ENCODE results near the gene LMO4. TPM values are rescaled to one million over a fixed set of nuclear protein-coding genes. Genes with fewer than 3 reads are reported as not detected.

The LMO4 gene
- polyA plus RNA-seq, 1 donor (not counting 4 experiments of a cell fraction or from before 2014, with no cell fraction given) = 33.4 TPM

GRCh38 chr1:87336623-87337067, 8.0 kb downstream of the LMO4 start:
- H3K27me3 ChIP-seq (ENCODE audit: control insufficient read depth, extremely low read depth, insufficient read depth, low read length) = no peaks in the 10 kb centered on the region
- H3K27ac ChIP-seq (ENCODE audit: control insufficient read depth, insufficient read depth, low read length) = peak overlapping the region; percentile 61
- H3K9ac ChIP-seq (ENCODE audit: control insufficient read depth, extremely low read depth, insufficient read depth, low read length) = peak overlapping the region; percentile 80
- no peak for TF ChIP-seq EZH2 (IDR thresholded peaks at IDR 0.05; ENCODE audit: low read length)
- no peak for TF ChIP-seq CTCF (optimal IDR thresholded peaks at IDR 0.05 in 1 of 3, IDR thresholded peaks at IDR 0.05 in 1 of 3, conservative IDR thresholded peaks at IDR 0.05 in 1 of 3; ENCODE audit: extremely low read depth in 1 of 3, insufficient read depth in 2 of 3, low read length in 3 of 3)
- H4K20me1 ChIP-seq (ENCODE audit: control insufficient read depth, extremely low read depth, insufficient read depth, low read length) = peaks cover 7% of the 10 kb centered on the region
- DNase-seq (ENCODE audit: low read depth, low spot score) = no peak
- peak overlapping the region; percentile 91 for H3K4me2 ChIP-seq (ENCODE audit: control insufficient read depth, extremely low read depth, insufficient read depth, low read depth, low read length)
- H3K4me3 ChIP-seq (ENCODE audit: control insufficient read depth in 2 of 3, extremely low read depth in 1 of 3, insufficient read depth in 2 of 3, low read depth in 1 of 3, low read length in 3 of 3) = peak overlapping the region; percentile 26 to 66 (median 60)
- peaks cover 4 to 19% of the 10 kb centered on the region in 2 experiments for H3K36me3 ChIP-seq (ENCODE audit: control insufficient read depth in 2 of 2, extremely low read depth in 1 of 2, insufficient read depth in 2 of 2, low read length in 2 of 2)
- H3K9me1 ChIP-seq (ENCODE audit: control insufficient read depth, extremely low read depth, insufficient read depth, low read length) = peaks cover 3% of the 10 kb centered on the region
- peaks cover 42% of the 10 kb centered on the region for H3K79me2 ChIP-seq (ENCODE audit: control insufficient read depth, insufficient read depth, low read length)
- peaks cover 31% of the 10 kb centered on the region for H3K4me1 ChIP-seq (ENCODE audit: control insufficient read depth, extremely low read depth, insufficient read depth, low read length)
- dilution Hi-C loops (cut with MboI; ENCODE audit: extremely low pct_ligation_motif_present, low sequenced_read_pairs) = no loop called here
- H3K9me3 ChIP-seq (ENCODE audit: control insufficient read depth, low read depth, low read length) = no peaks in the 10 kb centered on the region
- H2AFZ ChIP-seq (ENCODE audit: control insufficient read depth, low read length) = peak overlapping the region; percentile 57
- no peak for FAIRE-seq

GRCh38 chr1:87337606-87338005, 8.9 kb downstream of the LMO4 start:
- peaks cover 24% of the 10 kb centered on the region for H3K4me1 ChIP-seq (ENCODE audit: control insufficient read depth, extremely low read depth, insufficient read depth, low read length)
- no peaks in the 10 kb centered on the region for H3K9me3 ChIP-seq (ENCODE audit: control insufficient read depth, low read depth, low read length)
- H3K9ac ChIP-seq (ENCODE audit: control insufficient read depth, extremely low read depth, insufficient read depth, low read length) = no peak overlapping the region
- no peak overlapping the region for H3K4me2 ChIP-seq (ENCODE audit: control insufficient read depth, extremely low read depth, insufficient read depth, low read depth, low read length)
- dilution Hi-C loops (cut with MboI; ENCODE audit: extremely low pct_ligation_motif_present, low sequenced_read_pairs) = no loop called here
- no peak overlapping the region for H3K27ac ChIP-seq (ENCODE audit: control insufficient read depth, insufficient read depth, low read length)
- FAIRE-seq (no peak), DNase-seq (ENCODE audit: low read depth, low spot score) (no peak)
- no peaks in the 10 kb centered on the region for H4K20me1 ChIP-seq (ENCODE audit: control insufficient read depth, extremely low read depth, insufficient read depth, low read length)
- peaks cover 4 to 14% of the 10 kb centered on the region in 2 experiments for H3K36me3 ChIP-seq (ENCODE audit: control insufficient read depth in 2 of 2, extremely low read depth in 1 of 2, insufficient read depth in 2 of 2, low read length in 2 of 2)
- no peak for TF ChIP-seq CTCF (optimal IDR thresholded peaks at IDR 0.05 in 1 of 3, IDR thresholded peaks at IDR 0.05 in 1 of 3, conservative IDR thresholded peaks at IDR 0.05 in 1 of 3; ENCODE audit: extremely low read depth in 1 of 3, insufficient read depth in 2 of 3, low read length in 3 of 3)
- no peak for TF ChIP-seq EZH2 (IDR thresholded peaks at IDR 0.05; ENCODE audit: low read length)
- no peak overlapping the region for H2AFZ ChIP-seq (ENCODE audit: control insufficient read depth, low read length)
- H3K27me3 ChIP-seq (ENCODE audit: control insufficient read depth, extremely low read depth, insufficient read depth, low read length) = no peaks in the 10 kb centered on the region
- peaks cover 36% of the 10 kb centered on the region for H3K79me2 ChIP-seq (ENCODE audit: control insufficient read depth, insufficient read depth, low read length)
- peaks cover 3% of the 10 kb centered on the region for H3K9me1 ChIP-seq (ENCODE audit: control insufficient read depth, extremely low read depth, insufficient read depth, low read length)
- no peak overlapping the region for H3K4me3 ChIP-seq (ENCODE audit: control insufficient read depth in 2 of 3, extremely low read depth in 1 of 3, insufficient read depth in 2 of 3, low read depth in 1 of 3, low read length in 3 of 3)
